K562 (cell line): ENCODE measurements around the gene HS2ST1. TPM values are rescaled to one million over a fixed set of nuclear protein-coding genes. Genes with fewer than 3 reads are reported as not detected.

ENCODE experiments used
- ATAC-seq: fragments of 200-7000 bp; cut with Tn5 transposase; 3 replicates; pipeline ENCODE4 v1.9.1; 2020; ENCODE audit warnings: moderate library complexity
- BruUV-seq: library from RNA; stranded (reverse); fragments of 400-500 nt; replicated peaks from 2 replicates; lab custom pipeline; 2021; lab: Mats Ljungman, UMichigan
- CTCF ChIA-PET: fragments of 300-600 bp; formaldehyde crosslinking; extraction: SDS; loops from one replicate; lab custom pipeline; 2021; ENCODE audit warnings: low intra/inter-chr PET ratio; lab: Yijun Ruan, JAX
- POLR2A ChIA-PET: fragments of 300-600, 350-650 bp; sonication (Branson Sonifier 250); formaldehyde crosslinking; extraction: SDS; loops from one replicate; lab custom pipeline; 2021; ENCODE audit warnings: antibody characterized with exemption, inconsistent platforms; lab: Yijun Ruan, JAX
- DNase-seq, 4 experiments: peaks; one replicate each; pipeline versions ENCODE4 v3.0.0 to v3.0.0-alpha.2; 2011 to 2018; ENCODE audit warnings: low spot score in 3 of 4, mixed read lengths in 3 of 4; ENCODE audit errors: extremely low read depth in 1 of 4
- FAIRE-seq: peaks from 2 replicates; lab custom pipeline; 2011; peaks lifted over from hg19 to GRCh38; lab: Jason Lieb, UNC
- H2AFZ ChIP-seq: 2 replicates; pipeline ENCODE4 v1.6.0; 2011; ENCODE audit warnings: low read depth, low read length, control low read depth, inconsistent platforms
- H3K27ac ChIP-seq: fragments of 200-600 bp; 3 replicates; pipeline ENCODE4 v1.8.0; 2011; ENCODE audit warnings: low read depth, mild to moderate bottlenecking, control low read depth, inconsistent platforms, low read length, moderate library complexity, mixed read lengths; ENCODE audit errors: extremely low read depth
- H3K27me3 ChIP-seq, 2 experiments: fragments of 300-600 bp in 1 of 2; 2 replicates in 1 of 2; 3 replicates in 1 of 2; pipeline versions ENCODE4 v1.6.0 to v1.8.0; 2011; ENCODE audit warnings: inconsistent platforms in 2 of 2, low read length in 2 of 2, mild to moderate bottlenecking in 1 of 2, mixed read lengths in 1 of 2, moderate library complexity in 1 of 2; ENCODE audit not compliant: control insufficient read depth in 2 of 2, insufficient read depth in 2 of 2
- H3K36me3 ChIP-seq: fragments of 300-600 bp; 3 replicates; pipeline ENCODE4 v1.8.0; 2011; ENCODE audit warnings: mild to moderate bottlenecking, low read length, inconsistent platforms; ENCODE audit not compliant: control insufficient read depth, insufficient read depth
- H3K4me1 ChIP-seq, 2 experiments: fragments of 200-600 bp in 1 of 2; replicated peaks in 1 of 2; 2 replicates in 1 of 2; 3 replicates in 1 of 2; pipeline versions ENCODE4 v1.5.1 to v1.8.0; 2011; ENCODE audit warnings: inconsistent platforms in 2 of 2, low read length in 2 of 2, mild to moderate bottlenecking in 1 of 2, mixed read lengths in 1 of 2, moderate library complexity in 1 of 2; ENCODE audit not compliant: control insufficient read depth in 2 of 2, insufficient read depth in 2 of 2
- H3K4me2 ChIP-seq: 2 replicates; pipeline ENCODE4 v1.6.1; 2011; ENCODE audit warnings: low read length, control low read depth, inconsistent platforms, mixed read lengths; ENCODE audit not compliant: insufficient read depth
- H3K4me3 ChIP-seq: fragments of 200-600 bp; sonication (generic), shearing (Covaris generic); 2 replicates; pipeline ENCODE4 v1.5.1; 2016; ENCODE audit warnings: control low read depth, inconsistent platforms
- H3K79me2 ChIP-seq: fragments of 200-600 bp; 3 replicates; pipeline ENCODE4 v1.8.0; 2011; ENCODE audit warnings: low read length, inconsistent platforms; ENCODE audit not compliant: control insufficient read depth, insufficient read depth
- H3K9ac ChIP-seq, 2 experiments: 2 replicates each; pipeline versions ENCODE4 v1.6.0 to v1.6.1; 2011; ENCODE audit warnings: low read depth in 2 of 2, low read length in 2 of 2, control low read depth in 1 of 2, inconsistent platforms in 1 of 2, mild to moderate bottlenecking in 1 of 2, mixed read lengths in 1 of 2; ENCODE audit not compliant: insufficient read depth in 1 of 2
- H3K9me1 ChIP-seq: one replicate; pipeline ENCODE4 v1.6.0; 2011; ENCODE audit warnings: inconsistent platforms, mild to moderate bottlenecking, low read length, moderate library complexity; ENCODE audit not compliant: control insufficient read depth, insufficient read depth
- H3K9me3 ChIP-seq: replicated peaks from 2 replicates; pipeline ENCODE4 v1.5.1; 2011; ENCODE audit warnings: low read depth, low read length, inconsistent platforms; ENCODE audit not compliant: control insufficient read depth, insufficient read depth
- H4K20me1 ChIP-seq: replicated peaks from 2 replicates; pipeline ENCODE4 v1.6.1; 2011; ENCODE audit warnings: low read length, inconsistent platforms, mixed read lengths; ENCODE audit not compliant: control insufficient read depth, insufficient read depth
- ADNP ChIP-seq: fragments of 200-800 bp; sonication (Bioruptor generic); IDR thresholded peaks from 2 replicates; pipeline ENCODE4 v1.6.1; 2016; ENCODE audit warnings: missing genetic modification characterization, missing compliant biosample characterization
- FOXK2 ChIP-seq, 2 experiments: fragments of 450-650 bp; IDR thresholded peaks in 1 of 2; conservative IDR thresholded peaks in 1 of 2; 2 replicates each; pipeline ENCODE4 v1.6.1; 2016; ENCODE audit warnings: low read depth in 2 of 2, mild to moderate bottlenecking in 1 of 2
- GABPA ChIP-seq: fragments of 200-800 bp; sonication (Bioruptor generic); conservative IDR thresholded peaks from 2 replicates; pipeline ENCODE4 v1.6.1; 2016; ENCODE audit warnings: low read depth, missing genetic modification characterization, missing compliant biosample characterization
- POLR2AphosphoS2 ChIP-seq: IDR thresholded peaks from 2 replicates; pipeline ENCODE4 v1.6.1; 2012; ENCODE audit warnings: low read length, improper control_type of control experiment
- SMARCB1 ChIP-seq: IDR thresholded peaks from 2 replicates; pipeline ENCODE4 v1.6.1; 2011; ENCODE audit warnings: improper control_type of control experiment, low read depth; ENCODE audit not compliant: insufficient read length
- SRSF3 ChIP-seq: fragments of 200-400 bp; formaldehyde crosslinking; IDR thresholded peaks from 2 replicates; pipeline ENCODE4 v1.6.1; 2016; ENCODE audit warnings: mild to moderate bottlenecking, low read length, moderate library complexity; ENCODE audit not compliant: insufficient read depth
- TBL1XR1 ChIP-seq, 2 experiments: IDR thresholded peaks; 2 replicates each; pipeline ENCODE4 v1.6.1; 2012; ENCODE audit warnings: improper control_type of control experiment in 2 of 2, low read length in 2 of 2, mild to moderate bottlenecking in 1 of 2
- ZNF707 ChIP-seq: fragments of 250-450 bp; sonication (Bioruptor Pico); conservative IDR thresholded peaks from 2 replicates; pipeline ENCODE4 v1.8.0; 2022; ENCODE audit warnings: inconsistent platforms, mild to moderate bottlenecking, moderate library complexity
- WGBS: fragments of 100-300 bp; shearing (Covaris generic); methylation state at CpG from one replicate; pipeline ENCODE4 v1.1.6; 2016; ENCODE audit warnings: low coverage, mixed read lengths; ENCODE audit not compliant: insufficient coverage; ENCODE audit errors: missing lambda C conversion rate; 5-methylcytosine and 5-hydroxymethylcytosine counted together
- in situ Hi-C: fragments of 300-500 bp; cut with MboI; formaldehyde crosslinking; loops from 4 replicates; pipeline ENCODE4 v1.15.0; 2018; ENCODE audit warnings: inconsistent platforms, mixed read lengths
- intact Hi-C: fragments of 100-400 bp; cut with micrococcal nuclease; formaldehyde crosslinking; loops from 2 replicates; pipeline ENCODE4 v1.14.2; 2022
- polyA plus RNA-seq, 8 experiments: library from polyadenylated mRNA; depleted of rRNA in 4 of 8; stranded (reverse) in 5 of 8; unstranded in 3 of 8; fragments of >200 nt; fragmentation: Nextera tagmentation in 2 of 8; fragmentation: Illumina TruSeq in 1 of 8; extraction: Ambion mirVana in 2 of 8; extraction: Trizol in 1 of 8; gene quantifications; 2 replicates each; pipeline versions ENCODE4 v1.2.1 to v1.2.3, GENCODE V29; 2011 to 2014; ENCODE audit warnings: inconsistent platforms in 1 of 8, missing spikeins in 1 of 8
- total RNA-seq, 7 experiments: library from RNA; depleted of rRNA in 6 of 7; stranded (reverse); fragments of >200 nt in 6 of 7; fragmentation: Illumina TruSeq in 2 of 7; extraction: Trizol in 2 of 7; gene quantifications; 2 replicates each; pipeline versions ENCODE4 v1.2.1 to v1.2.3, GENCODE V29; 2011 to 2021; ENCODE audit warnings: low replicate concordance in 1 of 7
- TF ChIP-seq, protein P1 (sequence below): fragments of 250-450 bp; sonication (Bioruptor Pico); IDR thresholded peaks from 2 replicates; pipeline ENCODE4 v1.8.0; 2022; ENCODE audit warnings: moderate library complexity, mild to moderate bottlenecking, inconsistent platforms
- TF ChIP-seq, protein P2 (sequence below), 2 experiments: fragments of 450-650 bp in 1 of 2; sonication (generic) in 1 of 2; formaldehyde crosslinking in 1 of 2; IDR thresholded peaks in 1 of 2; conservative IDR thresholded peaks in 1 of 2; 2 replicates each; pipeline versions ENCODE4 v1.6.1 to v1.8.1; 2016 to 2023; ENCODE audit warnings: mild to moderate bottlenecking in 2 of 2, moderate library complexity in 2 of 2, inconsistent platforms in 1 of 2, missing genetic modification reagents in 1 of 2

The HS2ST1 gene
- total and polyA plus RNA-seq, 9 of the 15 experiments (the other 6 are each of a cell fraction or from before 2014, with no cell fraction given): 7.7 to 43.3 (median 25.8) TPM

DNA sequence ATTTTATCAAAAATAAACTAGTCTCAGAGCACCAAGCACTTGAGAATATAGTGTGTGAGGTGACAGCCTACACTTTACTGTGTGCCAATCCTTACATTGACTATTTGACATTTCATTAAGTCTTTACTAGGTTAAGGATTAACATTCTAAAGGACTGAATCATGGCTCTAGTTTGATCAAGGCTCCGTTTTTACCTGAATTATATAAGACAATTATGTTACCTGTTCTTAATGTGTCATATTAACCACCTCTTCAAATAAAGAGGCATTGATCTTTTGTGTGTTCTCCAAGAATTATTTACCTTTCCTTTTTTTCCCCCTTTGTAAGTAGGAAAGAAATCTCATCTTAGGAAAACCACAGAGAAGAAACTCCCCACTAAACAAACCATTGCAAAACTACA lies 189.7 kb downstream of the HS2ST1 start:
- H3K36me3 ChIP-seq: peaks cover 22% of the 10 kb centered on the region
- 65% methylated on average over 1 of the region's 1 CpG for WGBS
- H3K9me3 ChIP-seq: no peaks in the 10 kb centered on the region
- no peak overlapping the region for H3K27ac ChIP-seq
- peaks cover 0 to 7% of the 10 kb centered on the region in 2 experiments; a peak in 1 of 5 replicates for H3K4me1 ChIP-seq
- DNase-seq (no peak), ATAC-seq (no peak), FAIRE-seq (no peak)
- in situ Hi-C loops (no loop called here), intact Hi-C loops (no loop called here)
- H3K4me3 ChIP-seq: no peak overlapping the region
- H3K9me1 ChIP-seq: no peaks in the 10 kb centered on the region
- no peaks in the 10 kb centered on the region for H3K79me2 ChIP-seq
- no peaks in the 10 kb centered on the region for H3K27me3 ChIP-seq
- H3K4me2 ChIP-seq: no peak overlapping the region
- POLR2A ChIA-PET: no interaction called here
- no peak overlapping the region for H2AFZ ChIP-seq
- TF ChIP-seq FOXK2 (conservative IDR thresholded peaks at IDR 0.05 in 1 of 2, IDR thresholded peaks at IDR 0.05 in 1 of 2; ENCODE audit: low read depth in 2 of 2) (no peak), ADNP (tag) (no peak), POLR2AphosphoS2 (no peak), SMARCB1 (no peak), GABPA (tag) (no peak), SRSF3 (no peak), TBL1XR1 (IDR thresholded peaks at IDR 0.05; ENCODE audit: low read length in 2 of 2) (no peak), ZNF707 (no peak)
- TF ChIP-seq, protein P1, sequence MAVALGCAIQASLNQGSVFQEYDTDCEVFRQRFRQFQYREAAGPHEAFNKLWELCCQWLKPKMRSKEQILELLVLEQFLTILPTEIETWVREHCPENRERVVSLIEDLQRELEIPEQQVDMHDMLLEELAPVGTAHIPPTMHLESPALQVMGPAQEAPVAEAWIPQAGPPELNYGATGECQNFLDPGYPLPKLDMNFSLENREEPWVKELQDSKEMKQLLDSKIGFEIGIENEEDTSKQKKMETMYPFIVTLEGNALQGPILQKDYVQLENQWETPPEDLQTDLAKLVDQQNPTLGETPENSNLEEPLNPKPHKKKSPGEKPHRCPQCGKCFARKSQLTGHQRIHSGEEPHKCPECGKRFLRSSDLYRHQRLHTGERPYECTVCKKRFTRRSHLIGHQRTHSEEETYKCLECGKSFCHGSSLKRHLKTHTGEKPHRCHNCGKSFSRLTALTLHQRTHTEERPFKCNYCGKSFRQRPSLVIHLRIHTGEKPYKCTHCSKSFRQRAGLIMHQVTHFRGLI (CRISPR knock-in tag): no peak
- TF ChIP-seq, protein P2, sequence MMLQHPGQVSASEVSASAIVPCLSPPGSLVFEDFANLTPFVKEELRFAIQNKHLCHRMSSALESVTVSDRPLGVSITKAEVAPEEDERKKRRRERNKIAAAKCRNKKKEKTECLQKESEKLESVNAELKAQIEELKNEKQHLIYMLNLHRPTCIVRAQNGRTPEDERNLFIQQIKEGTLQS (IDR thresholded peaks at IDR 0.05): no peak
- TF ChIP-seq, protein P2 (CRISPR knock-in tag; conservative IDR thresholded peaks at IDR 0.05): no peak
- H3K9ac ChIP-seq: no peak overlapping the region
- no TSS peak for BruUV-seq
- no peaks in the 10 kb centered on the region for H4K20me1 ChIP-seq
- CTCF ChIA-PET: interaction anchor here (0.5 kb wide), 1 partner anchor 723 kb away, joined by 3 read pairs; no protein-coding TSS in a partner anchor
